ENCODE measurements around the gene PGF. TPM values are rescaled to one million over a fixed set of nuclear protein-coding genes. Genes with fewer than 3 reads are reported as not detected.

PGF gene
- total RNA-seq, 6 experiments from 2014 or later, result 0.55 to 4.2 (median 2.1) TPM

DNA sequence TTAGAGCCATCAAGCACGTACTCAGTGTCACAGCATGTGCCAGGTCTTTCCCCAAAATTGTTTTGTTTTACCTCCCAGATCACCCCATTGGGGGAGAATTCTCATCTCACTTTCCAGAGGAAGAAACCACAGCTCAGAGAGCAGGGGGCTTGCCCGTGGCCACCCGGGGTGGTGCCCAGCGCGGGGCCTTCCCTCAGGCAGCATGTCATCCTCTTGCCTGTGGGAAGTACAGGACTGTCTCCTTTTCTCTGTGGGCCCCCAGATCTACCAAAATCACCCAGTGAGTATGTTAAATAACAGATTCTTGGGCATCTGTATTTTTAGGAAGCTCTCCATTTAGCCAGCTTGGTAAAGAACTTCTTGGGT is 38.2 kb downstream of the PGF start:
- intact Hi-C loops (cut with DNase I), result no loop called here
- DNase-seq, result no peak
- H3K27ac ChIP-seq, result peak overlapping the region in 1 of 3 donors; percentile 9

DNA sequence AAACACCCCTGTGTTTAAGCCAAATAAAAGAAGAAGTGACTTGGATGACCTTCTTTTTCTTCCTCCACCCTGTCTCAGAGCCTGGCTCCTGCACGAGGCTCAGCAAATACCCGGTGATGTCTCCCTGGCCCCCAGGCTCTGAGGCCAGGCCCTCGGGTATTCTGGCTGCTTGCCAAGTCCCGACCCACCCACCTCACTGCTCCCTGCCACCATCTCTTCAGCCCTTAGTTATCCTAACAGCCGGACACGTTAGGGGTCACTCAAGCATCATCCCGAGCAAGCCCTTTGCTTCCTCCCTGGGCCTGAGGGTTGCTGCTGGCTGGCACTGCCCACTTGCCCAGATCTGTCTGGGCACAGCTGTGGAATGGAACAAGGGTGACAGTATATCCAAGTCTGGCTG is 39.6 kb downstream of the PGF start:
- Histone ChIP-seq H3K27me3 (no peaks in the 10 kb centered on the region), H3K4me3 (no peak overlapping the region), H3K4me1 (peaks cover 0 to 7% (median 0%) of the 10 kb centered on the region in 4 donors), H3K9me3 (no peaks in the 10 kb centered on the region), H3K27ac (no peak overlapping the region), H3K36me3 (no peaks in the 10 kb centered on the region)
- TF ChIP-seq, protein P1, sequence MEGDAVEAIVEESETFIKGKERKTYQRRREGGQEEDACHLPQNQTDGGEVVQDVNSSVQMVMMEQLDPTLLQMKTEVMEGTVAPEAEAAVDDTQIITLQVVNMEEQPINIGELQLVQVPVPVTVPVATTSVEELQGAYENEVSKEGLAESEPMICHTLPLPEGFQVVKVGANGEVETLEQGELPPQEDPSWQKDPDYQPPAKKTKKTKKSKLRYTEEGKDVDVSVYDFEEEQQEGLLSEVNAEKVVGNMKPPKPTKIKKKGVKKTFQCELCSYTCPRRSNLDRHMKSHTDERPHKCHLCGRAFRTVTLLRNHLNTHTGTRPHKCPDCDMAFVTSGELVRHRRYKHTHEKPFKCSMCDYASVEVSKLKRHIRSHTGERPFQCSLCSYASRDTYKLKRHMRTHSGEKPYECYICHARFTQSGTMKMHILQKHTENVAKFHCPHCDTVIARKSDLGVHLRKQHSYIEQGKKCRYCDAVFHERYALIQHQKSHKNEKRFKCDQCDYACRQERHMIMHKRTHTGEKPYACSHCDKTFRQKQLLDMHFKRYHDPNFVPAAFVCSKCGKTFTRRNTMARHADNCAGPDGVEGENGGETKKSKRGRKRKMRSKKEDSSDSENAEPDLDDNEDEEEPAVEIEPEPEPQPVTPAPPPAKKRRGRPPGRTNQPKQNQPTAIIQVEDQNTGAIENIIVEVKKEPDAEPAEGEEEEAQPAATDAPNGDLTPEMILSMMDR (IDR thresholded peaks at IDR 0.05), result no peak
- no peak for TF ChIP-seq POLR2A (IDR thresholded peaks at IDR 0.05)
- ATAC-seq (no peak), DNase-seq (no peak)
- WGBS (ENCODE audit: insufficient coverage, low coverage, low lambda C conversion rate, missing lambda C conversion rate), result 40% methylated on average over 6 of the region's 7 CpGs
- intact Hi-C loops (cut with DNase I), result no loop called here

More for the DNA sequence above, 38.2 kb downstream of the PGF start:
- no peak for TF ChIP-seq POLR2A (IDR thresholded peaks at IDR 0.05)
- TF ChIP-seq, protein P1 (IDR thresholded peaks at IDR 0.05), result no peak
- no peaks in the 10 kb centered on the region for H3K9me3 ChIP-seq
- no peak for ATAC-seq
- WGBS (ENCODE audit: insufficient coverage, low coverage, low lambda C conversion rate, missing lambda C conversion rate), result 40% methylated on average over 1 of the region's 5 CpGs
- peaks cover 0 to 7% (median 0%) of the 10 kb centered on the region in 4 donors for H3K4me1 ChIP-seq
- H3K27me3 ChIP-seq, result no peaks in the 10 kb centered on the region
- H3K36me3 ChIP-seq, result no peaks in the 10 kb centered on the region
- no peak overlapping the region for H3K4me3 ChIP-seq

DNA sequence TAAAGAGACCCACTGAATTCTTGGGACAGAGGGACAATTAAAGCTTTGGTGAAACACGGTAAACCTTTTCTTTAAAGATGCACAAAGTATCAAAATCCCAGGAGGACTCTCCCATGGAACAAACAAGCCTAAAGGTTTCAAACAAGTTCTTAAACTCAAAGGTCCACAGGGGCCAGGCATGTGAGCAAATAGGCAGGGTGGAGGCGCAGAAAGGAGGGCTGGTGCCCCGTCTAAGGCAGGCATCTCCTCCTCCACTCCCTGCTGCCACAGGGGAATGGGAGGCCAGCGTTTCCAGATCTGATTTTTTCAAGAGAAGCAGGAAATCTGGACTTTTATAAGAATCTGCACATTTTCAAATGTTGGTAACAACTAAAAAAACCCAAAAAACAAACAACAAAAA is 40.0 kb downstream of the PGF start:
- H3K27ac ChIP-seq, result no peak overlapping the region
- TF ChIP-seq, protein P1 (IDR thresholded peaks at IDR 0.05), result no peak
- TF ChIP-seq POLR2A (IDR thresholded peaks at IDR 0.05), result no peak
- no peaks in the 10 kb centered on the region for H3K36me3 ChIP-seq
- H3K27me3 ChIP-seq, result no peaks in the 10 kb centered on the region
- peaks cover 0 to 7% (median 0%) of the 10 kb centered on the region in 4 donors for H3K4me1 ChIP-seq
- no peak for DNase-seq
- H3K9me3 ChIP-seq, result no peaks in the 10 kb centered on the region
- no peak overlapping the region for H3K4me3 ChIP-seq
- intact Hi-C loops (cut with DNase I), result no loop called here
- 80% methylated on average over 4 of the region's 4 CpGs for WGBS (ENCODE audit: insufficient coverage, low coverage, low lambda C conversion rate, missing lambda C conversion rate)
- no peak for ATAC-seq

DNA sequence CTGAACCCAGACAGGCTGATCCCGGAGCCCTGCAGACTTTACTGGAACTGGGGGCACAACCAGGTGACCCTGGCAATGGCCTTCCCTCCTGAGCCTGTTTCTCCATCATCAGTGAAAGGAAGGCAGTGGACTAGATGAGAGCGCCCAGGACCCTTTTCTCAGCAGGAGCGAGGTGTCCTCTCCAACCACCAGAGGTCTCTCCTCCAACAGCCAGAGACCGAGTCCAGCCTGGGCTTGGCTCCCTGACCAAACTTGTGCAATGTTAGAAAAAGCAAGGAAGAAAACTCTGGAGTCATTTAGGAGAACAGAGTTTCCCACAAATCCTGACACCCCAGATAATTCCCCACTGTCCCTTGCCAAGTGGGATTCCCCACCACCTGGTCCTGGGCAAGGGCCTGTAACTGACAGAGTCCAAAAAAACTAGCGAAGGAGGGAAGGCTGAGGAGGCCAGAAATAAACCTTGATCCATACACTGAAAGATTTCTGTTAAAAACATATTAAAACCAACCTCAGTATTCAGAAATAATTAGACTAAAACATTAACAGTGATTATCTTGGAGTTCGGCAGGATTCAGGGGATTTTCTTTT is 41.3 kb downstream of the PGF start:
- Histone ChIP-seq H3K9me3 (no peaks in the 10 kb centered on the region), H3K36me3 (no peaks in the 10 kb centered on the region), H3K27ac (no peak overlapping the region), H3K4me3 (no peak overlapping the region), H3K27me3 (no peaks in the 10 kb centered on the region), H3K4me1 (peaks cover 0 to 7% (median 0%) of the 10 kb centered on the region in 4 donors)
- intact Hi-C loops (cut with DNase I), result no loop called here
- TF ChIP-seq, protein P1 (IDR thresholded peaks at IDR 0.05), result peak; percentile 66 to 82 (median 73)
- no peak for TF ChIP-seq POLR2A (IDR thresholded peaks at IDR 0.05)
- peak; percentile 71 to 74 (median 72) for DNase-seq
- ATAC-seq, result peak; percentile 84 to 92 (median 89)
- 22% methylated on average over 4 of the region's 6 CpGs for WGBS (ENCODE audit: insufficient coverage, low coverage, low lambda C conversion rate, missing lambda C conversion rate)
